ENCODE results near the gene POLH. TPM values are rescaled to one million over a fixed set of nuclear protein-coding genes. Genes with fewer than 3 reads are reported as not detected.

The POLH gene
- total and polyA plus RNA-seq, 2 experiments from 2014 or later: 25.3 to 27.6 TPM

GRCh38 chr6:43624786-43625288 lies 48.9 kb downstream of the POLH start:
- Histone ChIP-seq H3K9me3 (ENCODE audit: low read depth) (no peaks in the 10 kb centered on the region), H3F3A (ENCODE audit: insufficient read depth) (peaks cover 9% of the 10 kb centered on the region), H3K79me2 (ENCODE audit: insufficient read depth) (peaks cover 70% of the 10 kb centered on the region), H2AFZ (no peak overlapping the region), H3K4me2 (ENCODE audit: unreplicated experiment) (no peak overlapping the region), H3K4me1 (ENCODE audit: insufficient read depth) (peaks cover 17% of the 10 kb centered on the region), H3K36me3 (ENCODE audit: low read depth) (peaks cover 53% of the 10 kb centered on the region), H4K20me1 (ENCODE audit: insufficient read depth) (no peaks in the 10 kb centered on the region), H3K27me3 (replicated peaks; ENCODE audit: insufficient read depth) (no peaks in the 10 kb centered on the region), H3K27ac (no peak overlapping the region), H3K9ac (no peak overlapping the region), H3K4me3 (no peak overlapping the region), H3K9me2 (ENCODE audit: insufficient read depth) (no peaks in the 10 kb centered on the region)
- in situ Hi-C loops (cut with MboI): no loop called here
- no peak for DNase-seq
- TF ChIP-seq EZH2 (IDR thresholded peaks at IDR 0.05; ENCODE audit: insufficient read depth, poor library complexity, severe bottlenecking) (no peak), EZH2phosphoT487 (IDR thresholded peaks at IDR 0.05; ENCODE audit: insufficient read depth, low read depth) (no peak)
- 97 to 99% methylated on average over 7 of the region's 7 CpGs for WGBS, 2 experiments (ENCODE audit: low coverage in 1 of 2, low lambda C conversion rate in 2 of 2, missing lambda C conversion rate in 2 of 2)

DNA sequence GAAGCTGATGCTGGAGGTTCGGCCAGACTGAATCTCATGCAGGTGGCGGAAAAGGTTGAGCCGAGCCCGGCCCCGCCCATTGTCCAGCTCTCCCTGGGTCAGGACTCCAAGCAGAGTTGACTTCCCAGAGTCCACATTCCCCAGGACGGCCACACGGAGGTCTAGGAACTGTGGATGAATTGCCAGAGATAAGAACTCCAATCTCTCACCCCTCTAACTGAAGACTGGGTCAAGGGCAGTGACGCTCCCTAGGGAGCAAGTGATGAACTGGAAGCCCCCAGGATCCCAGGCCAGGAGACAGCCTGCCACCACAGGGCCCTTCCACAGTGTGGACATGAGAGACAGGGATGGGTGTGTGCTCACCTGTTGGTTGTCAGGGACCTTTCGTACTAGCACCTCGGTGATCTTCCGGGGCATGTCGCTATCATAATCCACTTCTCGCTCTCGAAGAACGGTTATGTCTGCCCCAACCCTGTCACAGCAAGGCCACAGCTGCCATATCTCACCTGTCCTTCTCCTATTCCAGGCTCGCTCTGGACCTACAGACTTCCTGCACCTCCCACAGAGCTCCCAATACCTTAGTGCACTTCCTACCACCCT lies 49.5 kb downstream of the POLH start:
- H3K27ac ChIP-seq: no peak overlapping the region
- TF ChIP-seq EZH2phosphoT487 (IDR thresholded peaks at IDR 0.05; ENCODE audit: insufficient read depth, low read depth): no peak
- TF ChIP-seq EZH2 (IDR thresholded peaks at IDR 0.05; ENCODE audit: insufficient read depth, poor library complexity, severe bottlenecking): no peak
- peaks cover 20% of the 10 kb centered on the region for H3K4me1 ChIP-seq (ENCODE audit: insufficient read depth)
- no peaks in the 10 kb centered on the region for H4K20me1 ChIP-seq (ENCODE audit: insufficient read depth)
- H3K4me3 ChIP-seq: no peak overlapping the region
- DNase-seq: no peak
- H3K9me3 ChIP-seq (ENCODE audit: low read depth): no peaks in the 10 kb centered on the region
- peaks cover 10% of the 10 kb centered on the region for H3F3A ChIP-seq (ENCODE audit: insufficient read depth)
- peak overlapping the region; percentile 98; the same call in 1 of the 2 replicates for H3K9ac ChIP-seq
- in situ Hi-C loops (cut with MboI): no loop called here
- H3K27me3 ChIP-seq (replicated peaks; ENCODE audit: insufficient read depth): no peaks in the 10 kb centered on the region
- H3K9me2 ChIP-seq (ENCODE audit: insufficient read depth): no peaks in the 10 kb centered on the region
- no peak overlapping the region for H2AFZ ChIP-seq
- peak overlapping the region; percentile 4 for H3K4me2 ChIP-seq (ENCODE audit: unreplicated experiment)
- WGBS, 2 experiments (ENCODE audit: low coverage in 1 of 2, low lambda C conversion rate in 2 of 2, missing lambda C conversion rate in 2 of 2): 95 to 97% methylated on average over 16 of the region's 16 CpGs
- H3K79me2 ChIP-seq (ENCODE audit: insufficient read depth): peaks cover 70% of the 10 kb centered on the region
- peaks cover 49% of the 10 kb centered on the region for H3K36me3 ChIP-seq (ENCODE audit: low read depth)

GRCh38 chr6:43627008-43627825 lies 51.2 kb downstream of the POLH start:
- Histone ChIP-seq H3K9me3 (ENCODE audit: low read depth) (no peaks in the 10 kb centered on the region), H3K4me1 (ENCODE audit: insufficient read depth) (peaks cover 21% of the 10 kb centered on the region), H3K79me2 (ENCODE audit: insufficient read depth) (peaks cover 68% of the 10 kb centered on the region), H4K20me1 (ENCODE audit: insufficient read depth) (no peaks in the 10 kb centered on the region), H3K27me3 (replicated peaks; ENCODE audit: insufficient read depth) (no peaks in the 10 kb centered on the region), H2AFZ (no peak overlapping the region), H3K9ac (peak overlapping the region; percentile 98), H3K36me3 (ENCODE audit: low read depth) (peaks cover 46% of the 10 kb centered on the region), H3K4me3 (peak overlapping the region; percentile 100), H3K4me2 (ENCODE audit: unreplicated experiment) (peak overlapping the region; percentile 89), H3K27ac (peak overlapping the region; percentile 84), H3F3A (ENCODE audit: insufficient read depth) (peaks cover 17% of the 10 kb centered on the region), H3K9me2 (ENCODE audit: insufficient read depth) (no peaks in the 10 kb centered on the region)
- peak; percentile 99 for DNase-seq
- in situ Hi-C loops (cut with MboI): no loop called here
- whole genome bisulfite sequencing, 2 experiments (ENCODE audit: low coverage in 1 of 2, low lambda C conversion rate in 2 of 2, missing lambda C conversion rate in 2 of 2): 38 to 47% methylated on average over 5 of the region's 5 CpGs
- TF ChIP-seq EZH2phosphoT487 (IDR thresholded peaks at IDR 0.05; ENCODE audit: insufficient read depth, low read depth) (no peak), EZH2 (IDR thresholded peaks at IDR 0.05; ENCODE audit: insufficient read depth, poor library complexity, severe bottlenecking) (no peak)

DNA sequence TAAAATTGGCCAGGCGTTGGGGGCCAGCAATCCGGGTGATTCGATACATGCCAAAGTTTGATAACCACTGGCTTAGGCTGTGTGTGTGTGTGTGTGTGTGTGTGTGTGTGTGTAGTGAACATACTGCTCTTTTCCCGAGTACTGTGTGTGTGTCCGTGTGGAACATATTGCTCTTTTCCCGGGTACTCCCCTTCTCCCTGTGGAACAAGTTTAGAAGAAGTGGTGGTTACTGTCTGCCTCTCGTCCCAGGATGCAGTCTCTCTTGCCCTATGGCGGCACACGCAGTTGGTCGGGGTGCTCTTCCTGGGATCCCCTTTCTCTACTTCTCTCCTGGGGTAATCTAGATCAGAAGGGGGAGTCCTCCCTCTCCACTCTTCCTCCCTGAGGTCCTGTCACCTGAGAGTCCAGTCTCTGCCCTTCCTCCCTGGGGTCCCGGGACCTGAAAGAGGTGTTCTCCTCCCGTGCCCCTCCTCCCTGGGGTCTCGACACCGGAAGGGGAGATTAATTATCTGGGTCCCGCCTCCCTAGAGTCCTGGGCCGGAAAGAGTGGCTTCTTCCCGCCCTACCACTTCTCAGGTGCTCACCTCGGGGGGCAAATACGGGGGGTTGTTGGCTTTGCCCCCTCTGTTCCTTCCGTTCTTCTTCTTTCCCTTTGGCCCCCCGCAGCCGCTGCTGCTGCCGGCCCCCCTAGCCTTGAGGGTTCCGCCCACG lies 52.6 kb downstream of the POLH start:
- Histone ChIP-seq H3K27me3 (replicated peaks; ENCODE audit: insufficient read depth) (no peaks in the 10 kb centered on the region), H3K36me3 (ENCODE audit: low read depth) (peaks cover 33% of the 10 kb centered on the region), H3K27ac (peak overlapping the region; percentile 84), H3K9me3 (ENCODE audit: low read depth) (no peaks in the 10 kb centered on the region), H3K9ac (peak overlapping the region; percentile 98), H3K4me1 (ENCODE audit: insufficient read depth) (peaks cover 21% of the 10 kb centered on the region), H3K4me2 (ENCODE audit: unreplicated experiment) (peak overlapping the region; percentile 89), H3K9me2 (ENCODE audit: insufficient read depth) (no peaks in the 10 kb centered on the region), H4K20me1 (ENCODE audit: insufficient read depth) (no peaks in the 10 kb centered on the region), H3F3A (ENCODE audit: insufficient read depth) (peaks cover 17% of the 10 kb centered on the region), H2AFZ (peak overlapping the region; percentile 60), H3K4me3 (peak overlapping the region; percentile 100), H3K79me2 (ENCODE audit: insufficient read depth) (peaks cover 54% of the 10 kb centered on the region)
- in situ Hi-C loops (cut with MboI): no loop called here
- peak; percentile 62 for DNase-seq
- no peak for TF ChIP-seq EZH2phosphoT487 (IDR thresholded peaks at IDR 0.05; ENCODE audit: insufficient read depth, low read depth)
- no peak for TF ChIP-seq EZH2 (IDR thresholded peaks at IDR 0.05; ENCODE audit: insufficient read depth, poor library complexity, severe bottlenecking)
- WGBS, 2 experiments (ENCODE audit: low coverage in 1 of 2, low lambda C conversion rate in 2 of 2, missing lambda C conversion rate in 2 of 2): 0 to 1% methylated on average over 15 to 25 of the region's 25 CpGs
